Glomerular visceral epithelial cell (primary cell): ENCODE measurements around the gene OR2A25.
"Not testable (repeated sequence)": the region's sequence is repeated elsewhere in the genome, so short reads cannot be mapped to it uniquely, and the experiment has no call there.

ENCODE experiments used
- DNase-seq: peaks from one replicate; pipeline ENCODE4 v3.0.0-alpha.2; 2016; ENCODE audit errors: extremely low spot score

The OR2A25 gene

GRCh38 chr7:144069511-144069910 lies at the start of gene OR2A25:
Gene OR2A25, plus strand, starts transcription at chr7:144069811. Its CDS starts 4,409 bp downstream, at chr7:144074220.
- DNase-seq: no peak

GRCh38 chr7:144020340-144020739 lies 49.3 kb upstream of the OR2A25 start:
- DNase-seq: no peak

- no peak for DNase-seq
Observed at GRCh38 chr7:144022169-144022568, 47.4 kb upstream of the OR2A25 start.

- no peak for DNase-seq
Observed at GRCh38 chr7:144023171-144023827, 46.3 kb upstream of the OR2A25 start.

- DNase-seq: no peak
Observed at GRCh38 chr7:144024213-144024612, 45.4 kb upstream of the OR2A25 start.

GRCh38 chr7:144026203-144026883 lies 43.3 kb upstream of the OR2A25 start:
- no peak for DNase-seq

GRCh38 chr7:144027070-144027469 lies 42.5 kb upstream of the OR2A25 start:
- DNase-seq: peak; percentile 10

GRCh38 chr7:144027974-144028373 lies 41.6 kb upstream of the OR2A25 start:
- no peak for DNase-seq

GRCh38 chr7:144028547-144028946 lies 41.1 kb upstream of the OR2A25 start:
- no peak for DNase-seq

- DNase-seq: no peak
Observed at GRCh38 chr7:144032516-144032915, 37.1 kb upstream of the OR2A25 start.

GRCh38 chr7:144032985-144033709 lies 36.5 kb upstream of the OR2A25 start:
- DNase-seq: no peak

- DNase-seq: no peak
Observed at GRCh38 chr7:144035385-144035784, 34.2 kb upstream of the OR2A25 start.

- no peak for DNase-seq
Observed at GRCh38 chr7:144036302-144036885, 33.2 kb upstream of the OR2A25 start.

GRCh38 chr7:144037414-144038035 lies 32.1 kb upstream of the OR2A25 start:
- DNase-seq: no peak

GRCh38 chr7:144038887-144039286 lies 30.7 kb upstream of the OR2A25 start:
- DNase-seq: no peak

- DNase-seq: no peak
Observed at GRCh38 chr7:144048648-144049047, 21.0 kb upstream of the OR2A25 start, which contains the start of gene OR2A5. Gene OR2A5, plus strand, starts transcription at chr7:144048948. Its CDS starts 1,454 bp downstream, at chr7:144050402.

GRCh38 chr7:144049491-144049890 lies 20.1 kb upstream of the OR2A25 start:
- DNase-seq: no peak

GRCh38 chr7:144050093-144050492 lies 19.5 kb upstream of the OR2A25 start:
- no peak for DNase-seq

- not testable (repeated sequence) for DNase-seq
Observed at GRCh38 chr7:144050884-144051283, 18.7 kb upstream of the OR2A25 start.

- DNase-seq: peak; percentile 35
Observed at GRCh38 chr7:144057954-144058353, 11.7 kb upstream of the OR2A25 start.

GRCh38 chr7:144063710-144064109 lies 5.9 kb upstream of the OR2A25 start:
- DNase-seq: no peak

GRCh38 chr7:144069953-144070352 lies 342 bp downstream of the OR2A25 start:
- no peak for DNase-seq
